ENCODE results near the gene NTM.

Gene NTM

GRCh38 chr11:131504199-131504949, 134.0 kb downstream of the NTM start:
- DNase-seq: no peak

- DNase-seq: no peak
These were observed 135.9 kb downstream of the NTM start for GRCh38 chr11:131506348-131506747.

DNA sequence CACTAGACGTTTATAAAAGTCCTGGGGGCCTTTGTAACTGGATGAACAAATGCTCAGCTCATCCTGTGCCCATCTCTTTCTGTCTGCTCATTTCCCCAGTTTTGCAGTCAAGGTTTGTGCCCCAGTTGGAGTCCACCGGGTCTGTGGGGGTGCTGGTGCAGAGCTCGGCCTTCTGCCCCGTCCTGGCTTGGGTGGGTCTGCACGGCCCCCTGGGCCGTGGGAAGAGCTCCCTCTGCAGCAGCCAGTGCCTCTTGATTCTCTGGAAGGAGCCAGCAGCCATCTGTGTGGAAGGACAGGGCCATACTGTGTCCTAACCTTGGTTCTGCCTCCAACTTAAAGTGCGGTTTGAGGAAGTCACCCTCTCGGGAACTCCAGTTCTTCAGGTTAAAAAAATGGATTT, 140.2 kb downstream of the NTM start:
- DNase-seq: no peak

GRCh38 chr11:131511794-131512193, 141.4 kb downstream of the NTM start:
- no peak for DNase-seq

DNA sequence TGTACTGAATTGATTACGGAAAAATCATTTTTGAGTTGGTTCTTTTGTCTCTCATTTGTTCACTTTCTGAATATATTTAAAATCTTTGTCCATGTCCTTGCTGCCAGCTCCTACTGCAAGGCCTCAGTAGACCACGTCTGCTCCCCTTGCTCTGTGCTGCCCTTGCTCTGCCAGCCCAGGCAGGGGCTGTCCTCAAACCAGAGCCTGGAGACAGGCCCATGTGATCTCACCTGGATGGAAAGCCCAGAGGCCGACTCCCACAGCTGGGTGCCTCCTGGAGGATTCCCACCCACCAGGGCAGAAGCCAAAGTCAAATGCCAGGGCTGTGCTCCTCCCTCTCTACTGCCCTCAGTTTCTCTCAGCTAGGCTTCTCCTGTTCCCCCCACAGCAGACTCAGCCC, 141.8 kb downstream of the NTM start:
- no peak for DNase-seq

DNA sequence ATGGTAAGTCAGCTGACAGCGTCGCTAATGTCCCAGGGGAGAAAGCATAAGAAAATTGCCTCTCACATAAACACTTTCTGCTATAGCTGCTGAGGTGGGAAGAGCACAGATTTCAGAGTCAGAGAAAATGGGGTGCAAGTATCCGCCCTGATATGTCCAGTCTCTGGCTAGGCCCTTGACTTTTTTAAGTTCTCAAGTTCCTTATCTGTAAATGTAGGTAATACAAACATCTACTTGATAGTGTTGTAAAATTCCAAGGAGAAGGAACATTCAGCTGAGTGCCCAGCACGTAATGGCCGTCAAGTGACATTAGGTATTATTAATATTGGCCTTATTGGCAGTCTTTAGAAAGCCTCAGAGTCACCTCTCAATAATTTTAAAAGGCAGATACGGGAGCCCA, 143.6 kb downstream of the NTM start:
- DNase-seq: no peak

- no peak for DNase-seq
These were observed 148.0 kb downstream of the NTM start for GRCh38 chr11:131518305-131518838.

- DNase-seq: no peak
These were observed 152.4 kb downstream of the NTM start for GRCh38 chr11:131522851-131523250.

DNA sequence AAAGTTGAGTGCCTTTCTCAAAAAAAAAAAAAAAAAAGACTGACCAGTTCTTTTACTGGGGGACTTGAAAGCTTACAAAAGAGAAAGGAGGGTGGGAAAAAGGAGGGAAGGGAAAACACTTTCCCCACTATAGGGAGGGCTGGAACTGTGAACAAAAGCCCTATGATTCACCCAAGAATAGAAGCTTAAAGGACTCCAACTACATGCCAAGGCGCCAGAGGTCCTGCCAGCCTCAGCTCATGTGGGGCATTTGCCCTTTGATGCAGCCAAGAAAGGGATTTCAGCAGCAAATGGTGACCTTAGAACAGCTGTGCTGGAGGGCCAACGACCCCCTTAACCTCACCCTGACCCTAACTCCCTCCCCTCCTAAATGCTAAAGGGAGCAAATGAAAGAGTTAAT, 160.0 kb downstream of the NTM start:
- no peak for DNase-seq

- peak; percentile 11 for DNase-seq
These were observed 162.7 kb downstream of the NTM start for GRCh38 chr11:131533149-131533548.

DNA sequence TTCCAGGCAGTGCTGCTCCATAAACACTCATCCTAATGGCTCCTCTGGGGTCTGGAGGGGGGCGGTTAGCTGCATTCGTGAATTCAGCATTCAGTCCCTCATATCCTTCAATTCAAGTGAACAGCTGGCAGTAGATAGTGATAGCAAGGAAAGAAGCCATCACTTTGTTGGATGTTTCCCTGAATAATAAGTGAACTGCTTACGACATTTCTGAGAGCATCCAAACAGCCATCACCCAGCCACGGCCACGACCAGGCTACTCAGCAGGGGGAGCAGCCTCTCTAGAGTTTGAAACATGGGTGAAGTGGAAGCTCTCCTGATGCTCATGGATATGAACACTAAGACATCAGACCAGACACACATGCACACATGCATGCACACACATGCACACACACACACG, 163.6 kb downstream of the NTM start:
- no peak for DNase-seq

- DNase-seq: no peak
These were observed 164.2 kb downstream of the NTM start for GRCh38 chr11:131534611-131535010.

GRCh38 chr11:131536159-131536558, 165.7 kb downstream of the NTM start:
- no peak for DNase-seq

DNA sequence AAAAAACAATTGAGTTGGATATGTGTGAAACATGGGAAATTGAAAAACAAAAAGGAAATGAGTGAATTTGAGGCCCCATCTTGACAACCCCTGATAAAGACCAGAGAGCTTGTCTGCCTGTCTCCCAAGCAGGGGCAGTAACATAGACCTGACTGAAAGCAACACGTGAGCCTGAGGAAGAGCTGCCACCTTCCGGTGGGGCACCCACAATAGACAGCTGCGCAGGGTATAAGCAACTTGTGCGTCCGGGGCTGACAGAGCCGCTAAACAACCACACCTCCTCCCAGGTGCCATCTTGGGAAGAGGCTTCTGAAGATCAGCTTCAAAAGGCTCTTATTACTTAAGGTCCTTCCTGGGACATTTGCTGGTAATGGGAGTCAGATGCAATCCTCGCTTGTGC, 166.8 kb downstream of the NTM start:
- no peak for DNase-seq

- no peak for DNase-seq
These were observed 167.3 kb downstream of the NTM start for GRCh38 chr11:131537748-131538147.

- DNase-seq: no peak
These were observed 167.9 kb downstream of the NTM start for GRCh38 chr11:131538322-131538721.

- no peak for DNase-seq
These were observed 170.3 kb downstream of the NTM start for GRCh38 chr11:131540676-131541075.

GRCh38 chr11:131543389-131544025, 173.1 kb downstream of the NTM start:
- no peak for DNase-seq

- DNase-seq: no peak
These were observed 174.2 kb downstream of the NTM start for GRCh38 chr11:131544591-131544990.

DNA sequence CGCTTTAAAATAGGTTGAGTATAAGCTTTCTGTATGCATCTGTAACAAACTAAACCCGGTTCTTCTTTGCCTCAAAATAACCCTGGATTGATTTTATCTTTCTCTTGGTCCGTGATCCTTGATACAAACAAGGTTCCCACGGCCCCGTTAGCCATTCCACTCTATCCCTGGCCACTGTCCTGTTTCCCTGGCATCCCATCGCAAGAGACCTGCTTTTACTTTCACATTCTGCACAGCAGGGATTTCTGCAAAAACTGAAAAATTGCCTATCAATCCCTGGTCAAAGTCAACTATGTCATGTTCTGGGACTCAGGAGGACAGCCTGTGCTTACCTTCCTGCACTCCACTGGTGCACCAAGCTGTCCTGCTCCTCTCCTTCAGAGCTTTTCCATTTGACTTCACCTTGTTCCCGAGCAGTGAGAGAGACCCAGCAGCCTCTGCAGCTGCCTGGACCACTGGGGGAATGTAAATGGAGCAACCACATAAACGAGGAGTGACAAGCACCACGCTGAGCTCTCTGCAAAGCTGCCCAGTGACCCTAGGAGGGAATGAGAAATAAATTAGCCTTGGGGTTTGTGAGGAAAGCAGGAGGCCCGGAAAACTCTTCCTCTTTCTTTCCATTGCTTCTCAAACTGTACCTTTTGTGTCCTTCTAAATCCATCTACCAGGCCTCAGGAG, 175.9 kb downstream of the NTM start:
- DNase-seq: no peak

DNA sequence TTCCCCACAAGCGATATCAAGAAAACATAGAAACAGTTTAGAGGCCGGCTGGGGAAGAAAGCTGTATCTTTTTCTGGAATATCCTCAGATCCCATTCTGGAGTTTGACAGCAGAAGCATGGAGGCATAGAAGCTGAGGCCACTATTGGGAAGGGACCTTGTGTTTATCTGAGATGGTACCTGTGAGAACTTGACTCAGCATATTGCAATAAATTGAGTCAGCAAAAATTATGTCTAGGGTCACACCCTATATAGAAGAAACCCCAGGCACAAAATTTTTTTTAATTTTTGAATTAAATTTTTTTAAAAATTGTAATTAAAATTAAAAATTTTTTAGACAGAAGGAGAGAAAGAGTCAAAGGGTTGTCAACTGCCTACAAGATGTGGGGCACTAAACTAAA, 178.7 kb downstream of the NTM start:
- no peak for DNase-seq

GRCh38 chr11:131549770-131550169, 179.4 kb downstream of the NTM start:
- DNase-seq: no peak

DNA sequence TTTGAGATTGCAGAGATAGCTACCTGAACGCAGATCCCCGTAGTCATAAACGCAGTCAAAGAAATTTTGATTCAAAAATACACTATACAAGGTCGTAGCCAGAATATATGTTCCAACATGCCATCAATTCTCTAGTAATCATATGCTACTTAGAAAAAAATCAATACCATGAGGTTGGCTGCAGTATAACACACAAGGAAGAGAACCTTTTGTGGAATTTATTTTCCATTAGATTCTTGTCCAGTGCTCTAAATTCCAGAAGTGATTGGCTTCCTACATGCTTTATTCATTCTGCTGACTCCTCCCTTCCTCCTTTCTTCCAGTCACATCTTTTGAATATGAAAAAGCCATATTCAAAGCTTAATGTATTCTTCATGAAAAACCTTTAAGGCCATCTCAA, 189.9 kb downstream of the NTM start:
- no peak for DNase-seq

DNA sequence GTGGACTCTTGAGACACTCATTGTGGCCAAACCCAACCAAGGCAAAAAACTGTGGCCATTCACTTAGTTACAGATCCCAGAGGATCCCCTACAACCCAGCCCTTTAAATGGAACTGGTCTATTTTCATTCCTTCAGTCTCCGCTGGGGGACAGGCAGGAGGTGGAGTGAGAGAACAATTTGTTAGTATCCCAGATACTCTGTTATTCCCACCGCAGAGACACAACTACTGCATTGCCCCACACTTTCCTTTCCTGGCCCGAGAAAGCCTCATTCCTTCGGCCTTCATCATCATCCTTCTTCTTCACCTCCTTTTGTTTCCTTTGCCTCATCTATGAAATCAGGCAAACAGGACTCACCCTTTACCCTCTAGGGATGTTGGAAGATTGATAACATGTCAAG, 191.1 kb downstream of the NTM start:
- DNase-seq: no peak
